Measurements from ENCODE around the gene RAB22A. TPM values are rescaled to one million over a fixed set of nuclear protein-coding genes. Genes with fewer than 3 reads are reported as not detected.

RAB22A gene
- total and polyA plus RNA-seq, 12 donors = 6.7 to 46.3 (median 28.2) TPM

DNA sequence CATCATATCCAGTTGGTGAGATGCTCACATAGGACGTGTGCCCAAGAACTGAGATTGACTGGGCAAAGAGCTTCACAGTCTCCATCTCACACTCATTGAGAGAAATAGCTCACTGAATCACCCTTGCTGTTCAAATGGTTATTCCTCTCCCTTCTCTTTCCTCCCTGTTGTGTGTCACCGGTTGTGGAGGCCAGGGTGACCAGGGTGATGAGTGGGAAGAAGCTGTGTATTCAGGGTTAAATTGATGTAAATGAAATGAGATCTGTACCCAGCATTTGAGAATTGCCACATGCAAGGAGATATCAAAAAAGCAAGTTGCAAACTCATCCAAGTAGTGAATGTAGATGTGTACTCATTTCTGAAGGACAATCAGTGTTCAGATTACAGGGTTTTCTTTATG, 43.0 kb downstream of the RAB22A start:
- no peak overlapping the region for H3K4me3 ChIP-seq
- peak overlapping the region in 1 of 5 donors; percentile 8 for H3K27ac ChIP-seq
- intact Hi-C loops (cut with DNase I) = no loop called here
- 61 to 81% (median 63%) methylated on average over 2 of the region's 2 CpGs for WGBS, 4 donors
- H3K36me3 ChIP-seq (replicated peaks in 1 of 2) = peaks cover 0 to 28% of the 10 kb centered on the region in 2 donors
- TF ChIP-seq, protein P1, sequence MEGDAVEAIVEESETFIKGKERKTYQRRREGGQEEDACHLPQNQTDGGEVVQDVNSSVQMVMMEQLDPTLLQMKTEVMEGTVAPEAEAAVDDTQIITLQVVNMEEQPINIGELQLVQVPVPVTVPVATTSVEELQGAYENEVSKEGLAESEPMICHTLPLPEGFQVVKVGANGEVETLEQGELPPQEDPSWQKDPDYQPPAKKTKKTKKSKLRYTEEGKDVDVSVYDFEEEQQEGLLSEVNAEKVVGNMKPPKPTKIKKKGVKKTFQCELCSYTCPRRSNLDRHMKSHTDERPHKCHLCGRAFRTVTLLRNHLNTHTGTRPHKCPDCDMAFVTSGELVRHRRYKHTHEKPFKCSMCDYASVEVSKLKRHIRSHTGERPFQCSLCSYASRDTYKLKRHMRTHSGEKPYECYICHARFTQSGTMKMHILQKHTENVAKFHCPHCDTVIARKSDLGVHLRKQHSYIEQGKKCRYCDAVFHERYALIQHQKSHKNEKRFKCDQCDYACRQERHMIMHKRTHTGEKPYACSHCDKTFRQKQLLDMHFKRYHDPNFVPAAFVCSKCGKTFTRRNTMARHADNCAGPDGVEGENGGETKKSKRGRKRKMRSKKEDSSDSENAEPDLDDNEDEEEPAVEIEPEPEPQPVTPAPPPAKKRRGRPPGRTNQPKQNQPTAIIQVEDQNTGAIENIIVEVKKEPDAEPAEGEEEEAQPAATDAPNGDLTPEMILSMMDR (IDR thresholded peaks at IDR 0.05) = no peak
- no peak for TF ChIP-seq POLR2A (IDR thresholded peaks at IDR 0.05)
- no peaks in the 10 kb centered on the region for H3K27me3 ChIP-seq
- DNase-seq = no peak
- peaks cover 9 to 12% of the 10 kb centered on the region in 2 donors for H3K4me1 ChIP-seq (replicated peaks in 1 of 2)
- no peaks in the 10 kb centered on the region for H3K9me3 ChIP-seq (replicated peaks in 1 of 3)

DNA sequence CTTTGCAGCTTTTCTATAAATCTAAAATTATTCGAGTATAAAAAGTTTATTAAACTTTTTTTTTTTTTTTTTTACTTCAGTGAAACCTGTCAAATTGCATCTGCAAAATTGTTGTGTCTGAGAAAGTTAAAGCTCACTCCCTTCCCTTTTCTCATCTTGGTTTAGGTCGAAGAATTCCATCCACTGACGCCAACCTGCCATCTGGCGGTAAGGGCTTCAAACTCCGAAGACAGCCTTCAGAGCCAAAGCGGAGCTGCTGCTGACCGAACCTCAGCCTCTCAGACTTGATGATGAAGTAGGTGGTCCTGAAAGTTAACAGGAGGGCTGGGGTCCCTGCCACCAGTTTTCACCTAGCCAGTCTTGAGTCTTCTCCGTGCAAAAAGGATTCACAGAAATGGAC, 49.9 kb downstream of the RAB22A start:
- intact Hi-C loops (cut with DNase I) = no loop called here
- DNase-seq = no peak
- no peak overlapping the region for H3K27ac ChIP-seq
- no peak overlapping the region for H3K4me3 ChIP-seq
- WGBS, 4 donors = 78 to 84% (median 82%) methylated on average over 8 of the region's 8 CpGs
- H3K9me3 ChIP-seq (replicated peaks in 1 of 3) = no peaks in the 10 kb centered on the region
- no peaks in the 10 kb centered on the region for H3K27me3 ChIP-seq
- TF ChIP-seq, protein P1 (IDR thresholded peaks at IDR 0.05) = no peak
- TF ChIP-seq POLR2A (IDR thresholded peaks at IDR 0.05) = no peak
- H3K36me3 ChIP-seq (replicated peaks in 1 of 2) = peaks cover 0 to 45% of the 10 kb centered on the region in 2 donors
- H3K4me1 ChIP-seq (replicated peaks in 1 of 2) = peaks cover 0 to 4% of the 10 kb centered on the region in 2 donors

DNA sequence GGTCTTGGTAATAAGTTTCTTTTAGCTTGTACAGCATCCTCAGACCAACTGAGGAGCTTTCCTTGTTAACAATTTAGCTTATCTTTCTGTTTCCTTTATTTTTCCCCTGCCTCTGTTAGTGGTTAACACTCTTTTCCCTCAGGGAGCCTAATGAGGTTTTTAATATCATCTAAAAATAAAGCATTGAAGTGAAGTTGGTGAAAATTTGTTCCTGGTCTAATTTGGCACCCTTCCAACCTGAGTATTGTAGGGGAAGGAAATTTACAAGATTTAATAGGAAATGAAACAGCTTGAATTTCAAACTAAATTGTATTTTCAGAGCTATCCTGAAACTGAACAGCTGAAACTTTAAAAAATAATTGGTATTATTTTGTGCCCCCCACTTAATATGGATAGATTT, 51.4 kb downstream of the RAB22A start:
- H3K27me3 ChIP-seq = no peaks in the 10 kb centered on the region
- TF ChIP-seq POLR2A (IDR thresholded peaks at IDR 0.05) = no peak
- TF ChIP-seq, protein P1 (IDR thresholded peaks at IDR 0.05) = no peak
- no peak overlapping the region for H3K4me3 ChIP-seq
- no peak for DNase-seq
- H3K36me3 ChIP-seq (replicated peaks in 1 of 2) = peaks cover 0 to 33% of the 10 kb centered on the region in 2 donors
- H3K27ac ChIP-seq = no peak overlapping the region
- H3K4me1 ChIP-seq (replicated peaks in 1 of 2) = peaks cover under 1 to 4% of the 10 kb centered on the region in 2 donors
- no peaks in the 10 kb centered on the region for H3K9me3 ChIP-seq (replicated peaks in 1 of 3)
- intact Hi-C loops (cut with DNase I) = no loop called here

DNA sequence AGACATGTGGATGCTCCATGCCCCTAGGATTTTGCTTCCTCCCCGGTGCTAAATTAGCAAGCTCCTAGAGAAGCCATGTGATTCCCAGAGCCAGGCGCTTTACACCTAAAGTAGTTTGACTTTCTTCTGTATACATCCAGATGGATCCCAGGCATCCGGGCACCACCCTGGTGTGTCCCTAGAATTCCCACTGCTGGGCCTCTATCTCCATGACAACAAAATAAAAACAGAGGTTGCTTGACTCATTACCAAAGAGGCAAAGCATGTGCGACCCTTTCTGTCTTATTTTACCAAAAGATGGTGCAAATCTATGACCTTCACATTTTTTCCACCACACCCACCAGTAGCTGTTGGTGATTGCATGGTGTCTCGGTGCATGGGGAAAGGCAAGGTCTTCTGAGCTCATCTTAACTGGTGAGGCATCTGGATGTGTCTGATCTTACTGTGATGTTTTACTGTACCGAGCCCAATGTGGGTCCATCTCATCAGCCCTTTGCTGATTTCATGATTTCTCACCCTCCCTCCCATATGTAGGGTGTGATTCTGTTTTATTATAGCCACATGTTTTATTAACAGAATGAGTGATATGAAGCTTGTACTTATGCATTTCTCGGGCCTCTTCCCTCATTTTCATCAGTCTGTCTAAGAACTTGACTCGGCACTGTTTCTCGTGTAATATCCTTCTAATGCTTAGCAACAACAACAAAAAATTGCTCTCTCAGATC, 52.1 kb downstream of the RAB22A start:
- peaks cover 7 to 8% of the 10 kb centered on the region in 2 donors for H3K4me1 ChIP-seq (replicated peaks in 1 of 2)
- TF ChIP-seq POLR2A (IDR thresholded peaks at IDR 0.05) = no peak
- TF ChIP-seq, protein P1 (IDR thresholded peaks at IDR 0.05) = no peak
- DNase-seq = no peak
- 75 to 88% (median 79%) methylated on average over 9 of the region's 9 CpGs for WGBS, 4 donors
- peaks cover 0 to 29% of the 10 kb centered on the region in 2 donors for H3K36me3 ChIP-seq (replicated peaks in 1 of 2)
- H3K27ac ChIP-seq = no peak overlapping the region
- intact Hi-C loops (cut with DNase I) = no loop called here
- no peaks in the 10 kb centered on the region for H3K9me3 ChIP-seq (replicated peaks in 1 of 3)
- no peak overlapping the region for H3K4me3 ChIP-seq
- no peaks in the 10 kb centered on the region for H3K27me3 ChIP-seq

Data from adrenal gland (tissue), 12 donors.